ENCODE measurements around the gene GOLGA6L7. TPM values are rescaled to one million over a fixed set of nuclear protein-coding genes. Genes with fewer than 3 reads are reported as not detected.
A peak's percentile ranks its signal among the peaks of the same experiment; 100 is the strongest.
"Not testable (repeated sequence)": the region's sequence is repeated elsewhere in the genome, so short reads cannot be mapped to it uniquely, and the experiment has no call there.

Gene GOLGA6L7
- total and polyA plus RNA-seq, 5 donors, result not detected

GRCh38 chr15:28840285-28840684 is 8.2 kb downstream of the GOLGA6L7 start:
- H3K4me1 ChIP-seq (ENCODE audit: control insufficient read depth, insufficient read depth, low read length); intact Hi-C loops (cut with DNase I); DNase-seq; H3K27ac ChIP-seq (ENCODE audit: low read length); H3K4me3 ChIP-seq (ENCODE audit: low read length); H3K9me3 ChIP-seq (ENCODE audit: control insufficient read depth, low read length); H3K27me3 ChIP-seq (ENCODE audit: control insufficient read depth, insufficient read depth); ATAC-seq: not testable (repeated sequence)
- WGBS, result 85% methylated on average over 8 of the region's 9 CpGs

- H3K9me3 ChIP-seq (ENCODE audit: control insufficient read depth, low read length); H3K27ac ChIP-seq (ENCODE audit: low read length); DNase-seq; ATAC-seq; H3K4me1 ChIP-seq (ENCODE audit: control insufficient read depth, insufficient read depth, low read length); H3K4me3 ChIP-seq (ENCODE audit: low read length); H3K27me3 ChIP-seq (ENCODE audit: control insufficient read depth, insufficient read depth); intact Hi-C loops (cut with DNase I): not testable (repeated sequence)
- WGBS, result 90% methylated on average over 10 of the region's 10 CpGs
Measured at GRCh38 chr15:28834957-28835585, 13.4 kb downstream of the GOLGA6L7 start.

- H3K9me3 ChIP-seq (ENCODE audit: control insufficient read depth, low read length); intact Hi-C loops (cut with DNase I); H3K4me1 ChIP-seq (ENCODE audit: control insufficient read depth, insufficient read depth, low read length); H3K27ac ChIP-seq (ENCODE audit: low read length); H3K27me3 ChIP-seq (ENCODE audit: control insufficient read depth, insufficient read depth): not testable (repeated sequence)
- ATAC-seq, result peak; percentile 99
- peak; percentile 74 to 90 (median 89) for DNase-seq
- H3K4me3 ChIP-seq (ENCODE audit: low read length), result peak overlapping the region; percentile 17
- 5% methylated on average over 56 of the region's 56 CpGs for WGBS
Measured at GRCh38 chr15:28831897-28832587, 16.4 kb downstream of the GOLGA6L7 start.

- H3K27me3 ChIP-seq (ENCODE audit: control insufficient read depth, insufficient read depth); H3K27ac ChIP-seq (ENCODE audit: low read length); intact Hi-C loops (cut with DNase I); H3K9me3 ChIP-seq (ENCODE audit: control insufficient read depth, low read length); H3K4me3 ChIP-seq (ENCODE audit: low read length); H3K4me1 ChIP-seq (ENCODE audit: control insufficient read depth, insufficient read depth, low read length); DNase-seq: not testable (repeated sequence)
- ATAC-seq, result peak in 1 of 2 donors; percentile 48
- WGBS, result 37% methylated on average over 2 of the region's 2 CpGs
Measured at GRCh38 chr15:28821420-28821819, 27.0 kb downstream of the GOLGA6L7 start.

- H3K9me3 ChIP-seq (ENCODE audit: control insufficient read depth, low read length); H3K27me3 ChIP-seq (ENCODE audit: control insufficient read depth, insufficient read depth); H3K4me1 ChIP-seq (ENCODE audit: control insufficient read depth, insufficient read depth, low read length); H3K4me3 ChIP-seq (ENCODE audit: low read length); H3K27ac ChIP-seq (ENCODE audit: low read length); ATAC-seq; intact Hi-C loops (cut with DNase I); DNase-seq: not testable (repeated sequence)
- no CpG with 5 or more reads among the region's 3 CpGs for WGBS
Measured at GRCh38 chr15:28819930-28820295, 28.5 kb downstream of the GOLGA6L7 start.

GRCh38 chr15:28819019-28819929 is 29.2 kb downstream of the GOLGA6L7 start:
- H3K27me3 ChIP-seq (ENCODE audit: control insufficient read depth, insufficient read depth); H3K4me1 ChIP-seq (ENCODE audit: control insufficient read depth, insufficient read depth, low read length); H3K9me3 ChIP-seq (ENCODE audit: control insufficient read depth, low read length); H3K27ac ChIP-seq (ENCODE audit: low read length); DNase-seq; intact Hi-C loops (cut with DNase I); H3K4me3 ChIP-seq (ENCODE audit: low read length): not testable (repeated sequence)
- peak in 1 of 2 donors; percentile 41 for ATAC-seq
- 52% methylated on average over 10 of the region's 15 CpGs for WGBS

GRCh38 chr15:28818168-28818567 is 30.3 kb downstream of the GOLGA6L7 start:
- intact Hi-C loops (cut with DNase I), result not testable (repeated sequence)

GRCh38 chr15:28814059-28814458 is 34.4 kb downstream of the GOLGA6L7 start:
- H3K27ac ChIP-seq (ENCODE audit: low read length); H3K27me3 ChIP-seq (ENCODE audit: control insufficient read depth, insufficient read depth); H3K4me1 ChIP-seq (ENCODE audit: control insufficient read depth, insufficient read depth, low read length); H3K9me3 ChIP-seq (ENCODE audit: control insufficient read depth, low read length); intact Hi-C loops (cut with DNase I); ATAC-seq; H3K4me3 ChIP-seq (ENCODE audit: low read length); DNase-seq: not testable (repeated sequence)

More at GRCh38 chr15:28818168-28818567, 30.3 kb downstream of the GOLGA6L7 start:
- not testable (repeated sequence) for H3K9me3 ChIP-seq (ENCODE audit: control insufficient read depth, low read length); H3K27ac ChIP-seq (ENCODE audit: low read length); H3K4me1 ChIP-seq (ENCODE audit: control insufficient read depth, insufficient read depth, low read length); H3K27me3 ChIP-seq (ENCODE audit: control insufficient read depth, insufficient read depth); DNase-seq; H3K4me3 ChIP-seq (ENCODE audit: low read length); ATAC-seq
- 81% methylated on average over 2 of the region's 3 CpGs for WGBS

GRCh38 chr15:28813392-28813791 is 35.1 kb downstream of the GOLGA6L7 start:
- WGBS, result 26% methylated on average over 1 of the region's 2 CpGs
- H3K27ac ChIP-seq (ENCODE audit: low read length); H3K27me3 ChIP-seq (ENCODE audit: control insufficient read depth, insufficient read depth); H3K4me3 ChIP-seq (ENCODE audit: low read length); ATAC-seq; H3K4me1 ChIP-seq (ENCODE audit: control insufficient read depth, insufficient read depth, low read length); H3K9me3 ChIP-seq (ENCODE audit: control insufficient read depth, low read length); intact Hi-C loops (cut with DNase I); DNase-seq: not testable (repeated sequence)

- intact Hi-C loops (cut with DNase I); ATAC-seq: not testable (repeated sequence)
- 67% methylated on average over 4 of the region's 4 CpGs for WGBS
Measured at GRCh38 chr15:28811852-28812550, 36.4 kb downstream of the GOLGA6L7 start.

More at GRCh38 chr15:28811852-28812550, 36.4 kb downstream of the GOLGA6L7 start:
- H3K9me3 ChIP-seq (ENCODE audit: control insufficient read depth, low read length); H3K4me1 ChIP-seq (ENCODE audit: control insufficient read depth, insufficient read depth, low read length); DNase-seq; H3K27ac ChIP-seq (ENCODE audit: low read length); H3K27me3 ChIP-seq (ENCODE audit: control insufficient read depth, insufficient read depth); H3K4me3 ChIP-seq (ENCODE audit: low read length): not testable (repeated sequence)
